ENCODE results near the gene TBP. TPM values are rescaled to one million over a fixed set of nuclear protein-coding genes. Genes with fewer than 3 reads are reported as not detected.

The TBP gene
- total and polyA plus RNA-seq, 2 of the 13 experiments (the other 11 are each of a cell fraction or from before 2014, with no cell fraction given), result 21.7 to 28.1 TPM

GRCh38 chr6:170584181-170584953 lies 30.2 kb downstream of the TBP start, which contains the start of gene PDCD2 (continued):
- TF ChIP-seq GPN1 (CRISPR knock-in tag; IDR thresholded peaks at IDR 0.05; ENCODE audit: borderline replicate concordance), result no peak
- TF ChIP-seq HNF4A (CRISPR knock-in tag; IDR thresholded peaks at IDR 0.05), result no peak
- no peak for TF ChIP-seq ARNTL (CRISPR knock-in tag; IDR thresholded peaks at IDR 0.05)
- 0 out of 2 replicates have a peak, but pooled peaks have one; percentile 11 for TF ChIP-seq ZNF670 (CRISPR knock-in tag; IDR thresholded peaks at IDR 0.05; ENCODE audit: borderline replicate concordance)
- no peak for TF ChIP-seq FLYWCH1 (CRISPR knock-in tag; IDR thresholded peaks at IDR 0.05)
- no peak for TF ChIP-seq ZSCAN29 (CRISPR knock-in tag; conservative IDR thresholded peaks at IDR 0.05)
- peak; percentile 76; the same call in 1 of the 2 replicates for TF ChIP-seq ZNF772 (CRISPR knock-in tag; IDR thresholded peaks at IDR 0.05)
- peak; percentile 58 for TF ChIP-seq ZNF232 (CRISPR knock-in tag; IDR thresholded peaks at IDR 0.05; ENCODE audit: borderline replicate concordance)
- TF ChIP-seq ZNF33A (CRISPR knock-in tag; IDR thresholded peaks at IDR 0.05; ENCODE audit: borderline replicate concordance), result no peak
- no peak for TF ChIP-seq NCOR1 (IDR thresholded peaks at IDR 0.05; ENCODE audit: borderline replicate concordance, low read length)
- TF ChIP-seq HMGXB3 (CRISPR knock-in tag; IDR thresholded peaks at IDR 0.05; ENCODE audit: borderline replicate concordance), result no peak; the same call in none of the 2 replicates
- peak in 1 of 2 experiments; percentile 16; a peak in 1 of 4 replicates for TF ChIP-seq KLF16 (CRISPR knock-in tag; IDR thresholded peaks at IDR 0.05)
- no peak for TF ChIP-seq MAFG (CRISPR knock-in tag; IDR thresholded peaks at IDR 0.05)
- TF ChIP-seq POLR2G (IDR thresholded peaks at IDR 0.05; ENCODE audit: low read depth, low read length), result peak; percentile 96
- TF ChIP-seq DMTF1 (CRISPR knock-in tag; IDR thresholded peaks at IDR 0.05), result no peak
- peak; percentile 77 for TF ChIP-seq DRAP1 (CRISPR knock-in tag; IDR thresholded peaks at IDR 0.05)
- 0 out of 2 replicates have a peak, but pooled peaks have one; percentile 61 for TF ChIP-seq ZNF124 (CRISPR knock-in tag; IDR thresholded peaks at IDR 0.05)
- TF ChIP-seq ZNF383 (CRISPR knock-in tag; IDR thresholded peaks at IDR 0.05; ENCODE audit: borderline replicate concordance), result no peak
- TF ChIP-seq ZNF468 (CRISPR knock-in tag; IDR thresholded peaks at IDR 0.05), result no peak
- TF ChIP-seq ZNF770 (CRISPR knock-in tag; IDR thresholded peaks at IDR 0.05), result no peak

All from HepG2 (cell line).